Globus pallidus (tissue), 1 donor: ENCODE results near the gene GNG4.

ENCODE experiments used
- DNase-seq: peaks from one replicate; pipeline ENCODE4 v3.0.0-alpha.2; 2015; ENCODE audit warnings: low spot score

Gene GNG4

GRCh38 chr1:235649368-235650163 lies at the start of gene GNG4:
TSS of gene GNG4 (minus strand) at chr1:235649784. CDS start at chr1:235583838, 65,946 bp downstream.
- DNase-seq = no peak

- no peak for DNase-seq
Measured at GRCh38 chr1:235697508-235697907, 47.9 kb upstream of the GNG4 start.

- DNase-seq = no peak
Measured at GRCh38 chr1:235689356-235689755, 39.8 kb upstream of the GNG4 start.

- no peak for DNase-seq
Measured at GRCh38 chr1:235688096-235688495, 38.5 kb upstream of the GNG4 start.

GRCh38 chr1:235683653-235684052 lies 34.1 kb upstream of the GNG4 start:
- DNase-seq = no peak

- DNase-seq = no peak
Measured at GRCh38 chr1:235682216-235682615, 32.6 kb upstream of the GNG4 start.

- no peak for DNase-seq
Measured at GRCh38 chr1:235679644-235680043, 30.1 kb upstream of the GNG4 start.

GRCh38 chr1:235679005-235679404 lies 29.4 kb upstream of the GNG4 start:
- no peak for DNase-seq

- DNase-seq = no peak
Measured at GRCh38 chr1:235675152-235675890, 25.7 kb upstream of the GNG4 start.

- DNase-seq = no peak
Measured at GRCh38 chr1:235673981-235674380, 24.4 kb upstream of the GNG4 start.

GRCh38 chr1:235671992-235672391 lies 22.4 kb upstream of the GNG4 start:
- no peak for DNase-seq

- no peak for DNase-seq
Measured at GRCh38 chr1:235670157-235670776, 20.7 kb upstream of the GNG4 start.

GRCh38 chr1:235669277-235669676 lies 19.7 kb upstream of the GNG4 start:
- DNase-seq = no peak

- no peak for DNase-seq
Measured at GRCh38 chr1:235663628-235664027, 14.0 kb upstream of the GNG4 start.

- no peak for DNase-seq
Measured at GRCh38 chr1:235661568-235661967, 12.0 kb upstream of the GNG4 start.

- no peak for DNase-seq
Measured at GRCh38 chr1:235659186-235659771, 9.7 kb upstream of the GNG4 start.

GRCh38 chr1:235657747-235658526 lies 8.4 kb upstream of the GNG4 start:
- no peak for DNase-seq

GRCh38 chr1:235657269-235657668 lies 7.7 kb upstream of the GNG4 start:
- no peak for DNase-seq

- no peak for DNase-seq
Measured at GRCh38 chr1:235652364-235652763, 2.8 kb upstream of the GNG4 start.

GRCh38 chr1:235651170-235651806 lies 1.7 kb upstream of the GNG4 start:
- no peak for DNase-seq
